Activated gamma-delta T cell treated with Interleukin-2 at 50 U/mL for 16 hours (primary cell): ENCODE measurements around the gene PLEKHA6.

Source experiments
- DNase-seq: peaks from one replicate; pipeline ENCODE4 v3.0.0-alpha.2; 2020

PLEKHA6 gene

GRCh38 chr1:204280099-204280961 lies 79.4 kb downstream of the PLEKHA6 start:
- DNase-seq = no peak

GRCh38 chr1:204278958-204279357 lies 80.8 kb downstream of the PLEKHA6 start:
- no peak for DNase-seq

- DNase-seq = no peak
Measured at GRCh38 chr1:204278251-204278650, 81.5 kb downstream of the PLEKHA6 start.

GRCh38 chr1:204277563-204278219 lies 82.0 kb downstream of the PLEKHA6 start:
- no peak for DNase-seq

GRCh38 chr1:204275695-204276370 lies 83.9 kb downstream of the PLEKHA6 start:
- DNase-seq = no peak

GRCh38 chr1:204274446-204274845 lies 85.3 kb downstream of the PLEKHA6 start:
- DNase-seq = no peak

- DNase-seq = no peak
Measured at GRCh38 chr1:204272505-204272904, 87.2 kb downstream of the PLEKHA6 start.

GRCh38 chr1:204271970-204272369 lies 87.8 kb downstream of the PLEKHA6 start:
- DNase-seq = no peak

GRCh38 chr1:204268101-204268500 lies 91.6 kb downstream of the PLEKHA6 start:
- no peak for DNase-seq

- no peak for DNase-seq
Measured at GRCh38 chr1:204267191-204267601, 92.5 kb downstream of the PLEKHA6 start.

- no peak for DNase-seq
Measured at GRCh38 chr1:204266504-204267034, 93.2 kb downstream of the PLEKHA6 start.

GRCh38 chr1:204265665-204266064 lies 94.1 kb downstream of the PLEKHA6 start:
- no peak for DNase-seq

GRCh38 chr1:204264805-204265204 lies 94.9 kb downstream of the PLEKHA6 start:
- no peak for DNase-seq

GRCh38 chr1:204263254-204263910 lies 96.3 kb downstream of the PLEKHA6 start:
- DNase-seq = no peak

GRCh38 chr1:204262506-204263253 lies 97.0 kb downstream of the PLEKHA6 start:
- DNase-seq = no peak

- no peak for DNase-seq
Measured at GRCh38 chr1:204261746-204262505, 97.8 kb downstream of the PLEKHA6 start.

GRCh38 chr1:204261266-204261665 lies 98.5 kb downstream of the PLEKHA6 start:
- DNase-seq = no peak

- no peak for DNase-seq
Measured at GRCh38 chr1:204260601-204261197, 99.0 kb downstream of the PLEKHA6 start.

GRCh38 chr1:204259782-204260181 lies 99.9 kb downstream of the PLEKHA6 start:
- DNase-seq = no peak

GRCh38 chr1:204259196-204259595 lies 100.5 kb downstream of the PLEKHA6 start:
- DNase-seq = no peak
